Hepatocyte (in vitro differentiated cells): ENCODE measurements around the gene PTPN20. TPM values are rescaled to one million over a fixed set of nuclear protein-coding genes. Genes with fewer than 3 reads are reported as not detected.
"Not testable (repeated sequence)": the region's sequence is repeated elsewhere in the genome, so short reads cannot be mapped to it uniquely, and the experiment has no call there.

ENCODE experiments used
- DNase-seq: peaks from one replicate; pipeline ENCODE4 v3.0.0-alpha.2; 2016; ENCODE audit warnings: low spot score
- H2AFZ ChIP-seq: fragments of 200-600 bp; sonication (generic); 2 replicates; pipeline ENCODE4 v1.6.0; 2016; ENCODE audit warnings: antibody characterized with exemption, mild to moderate bottlenecking
- H3K27ac ChIP-seq: fragments of 200-600 bp; sonication (generic); 2 replicates; pipeline ENCODE4 v1.5.1; 2016; ENCODE audit warnings: mild to moderate bottlenecking
- H3K27me3 ChIP-seq: fragments of 200-600 bp; sonication (generic); 2 replicates; pipeline ENCODE4 v1.6.1; 2016
- H3K36me3 ChIP-seq: fragments of 200-600 bp; sonication (generic); replicated peaks from 2 replicates; pipeline ENCODE4 v1.5.1; 2016; ENCODE audit warnings: low read depth; ENCODE audit not compliant: insufficient read depth
- H3K4me1 ChIP-seq: fragments of 200-600 bp; sonication (generic); 2 replicates; pipeline ENCODE4 v1.5.1; 2016; ENCODE audit warnings: mild to moderate bottlenecking, moderate library complexity; ENCODE audit not compliant: insufficient read depth
- H3K4me2 ChIP-seq: fragments of 200-600 bp; sonication (generic); 2 replicates; pipeline ENCODE4 v1.6.0; 2016
- H3K4me3 ChIP-seq: fragments of 200-600 bp; sonication (generic); 2 replicates; pipeline ENCODE4 v1.5.1; 2016; ENCODE audit warnings: mild to moderate bottlenecking
- H3K79me2 ChIP-seq: fragments of 200-600 bp; sonication (generic); 2 replicates; pipeline ENCODE4 v1.6.0; 2017; ENCODE audit warnings: mild to moderate bottlenecking
- H3K9me2 ChIP-seq: fragments of 200-600 bp; sonication (generic); replicated peaks from 2 replicates; pipeline ENCODE4 v1.6.0; 2017; ENCODE audit warnings: mild to moderate bottlenecking; ENCODE audit not compliant: insufficient read depth
- H3K9me3 ChIP-seq: fragments of 200-600 bp; sonication (generic); 2 replicates; pipeline ENCODE4 v1.5.1; 2016; ENCODE audit warnings: low read depth, mild to moderate bottlenecking
- H4K20me1 ChIP-seq: fragments of 200-600 bp; sonication (generic); 2 replicates; pipeline ENCODE4 v1.6.0; 2016; ENCODE audit warnings: mild to moderate bottlenecking; ENCODE audit not compliant: insufficient read depth, poor library complexity, severe bottlenecking
- WGBS: methylation state at CpG from one replicate; pipeline ENCODE4 v1.1.6; 2016; ENCODE audit warnings: low lambda C conversion rate; ENCODE audit errors: missing lambda C conversion rate; 5-methylcytosine and 5-hydroxymethylcytosine counted together
- polyA plus RNA-seq: library from polyadenylated mRNA; unstranded; fragments of >200 nt; fragmentation: Nextera tagmentation; extraction: Ambion mirVana; gene quantifications from 2 replicates; pipeline ENCODE4 v1.2.1, GENCODE V29; 2016
- total RNA-seq: library from RNA; depleted of rRNA; stranded (reverse); fragments of >200 nt; gene quantifications from 2 replicates; pipeline ENCODE4 v1.2.3, GENCODE V29; 2014

The PTPN20 gene, protein sequence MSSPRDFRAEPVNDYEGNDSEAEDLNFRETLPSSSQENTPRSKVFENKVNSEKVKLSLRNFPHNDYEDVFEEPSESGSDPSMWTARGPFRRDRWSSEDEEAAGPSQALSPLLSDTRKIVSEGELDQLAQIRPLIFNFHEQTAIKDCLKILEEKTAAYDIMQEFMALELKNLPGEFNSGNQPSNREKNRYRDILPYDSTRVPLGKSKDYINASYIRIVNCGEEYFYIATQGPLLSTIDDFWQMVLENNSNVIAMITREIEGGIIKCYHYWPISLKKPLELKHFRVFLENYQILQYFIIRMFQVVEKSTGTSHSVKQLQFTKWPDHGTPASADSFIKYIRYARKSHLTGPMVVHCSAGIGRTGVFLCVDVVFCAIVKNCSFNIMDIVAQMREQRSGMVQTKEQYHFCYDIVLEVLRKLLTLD
- total RNA-seq, result 0.32 and 0.60 TPM in 2 replicates
- polyA plus RNA-seq, result not detected in 2 replicates

DNA sequence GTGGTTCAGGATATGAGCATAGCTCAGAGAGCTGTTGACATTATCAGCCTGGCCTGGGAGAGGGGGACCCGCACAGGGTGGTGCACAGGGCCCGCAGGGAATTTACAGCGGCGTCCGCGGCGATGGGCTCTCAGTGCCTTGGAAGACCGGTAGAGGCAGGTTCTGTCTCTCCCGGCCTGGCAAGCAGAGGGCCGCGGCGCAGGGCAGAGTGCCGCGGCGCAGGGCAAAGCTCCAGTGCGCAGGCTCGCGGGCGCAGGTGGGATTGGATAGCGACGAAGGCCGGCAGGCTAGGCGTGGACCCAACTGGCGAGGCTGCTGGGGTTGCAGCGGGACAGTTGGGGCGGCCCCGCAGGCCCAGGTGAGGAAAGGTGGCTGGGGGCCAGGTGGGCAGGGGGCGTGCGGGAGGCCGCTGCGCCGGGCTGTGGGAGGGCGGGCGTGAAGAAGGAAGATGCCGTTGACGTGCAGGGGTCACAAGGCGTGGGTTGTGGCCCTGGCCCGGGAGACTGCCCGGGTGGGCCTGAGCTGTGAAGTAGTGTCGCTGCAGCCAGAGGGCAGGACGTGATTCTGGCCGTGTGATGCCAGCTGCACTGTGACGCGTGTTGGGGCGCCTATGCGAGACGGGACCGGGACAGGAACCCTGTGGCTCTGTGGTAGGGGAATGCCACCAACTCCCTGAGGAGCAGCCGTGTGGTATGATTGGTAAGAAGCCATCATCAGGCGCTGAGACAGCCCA, at the start of gene PTPN20:
Gene PTPN20, plus strand, starts transcription at position 285 of the 733 bp plus-strand sequence. CDS start 21,072 bp downstream, outside the sequence.
- H3K4me1 ChIP-seq, H4K20me1 ChIP-seq, H3K4me2 ChIP-seq, H2AFZ ChIP-seq, H3K79me2 ChIP-seq, H3K27ac ChIP-seq, H3K4me3 ChIP-seq, H3K27me3 ChIP-seq, H3K9me2 ChIP-seq, H3K9me3 ChIP-seq, H3K36me3 ChIP-seq, DNase-seq: not testable (repeated sequence)
- WGBS, result 88% methylated on average over 22 of the region's 50 CpGs

DNA sequence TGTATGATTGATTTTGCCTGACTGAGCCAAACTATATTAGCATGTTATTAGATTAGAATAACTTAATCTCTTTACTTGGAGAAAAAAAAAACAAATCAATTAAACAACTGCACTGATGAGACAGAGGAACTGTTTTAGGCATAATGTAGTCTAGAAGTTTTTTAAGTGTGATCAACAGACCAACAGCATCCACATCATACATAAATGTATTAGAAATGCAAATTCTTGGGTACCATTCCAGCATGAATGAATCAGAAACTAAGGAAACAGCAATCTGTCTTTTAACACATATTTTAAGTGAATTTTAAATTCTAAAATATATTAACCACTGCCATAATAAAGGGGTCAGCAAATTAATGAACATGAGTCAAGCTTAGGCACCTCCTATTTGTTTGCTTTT, 41.5 kb upstream of the PTPN20 start:
- DNase-seq, result not testable (repeated sequence)

DNA sequence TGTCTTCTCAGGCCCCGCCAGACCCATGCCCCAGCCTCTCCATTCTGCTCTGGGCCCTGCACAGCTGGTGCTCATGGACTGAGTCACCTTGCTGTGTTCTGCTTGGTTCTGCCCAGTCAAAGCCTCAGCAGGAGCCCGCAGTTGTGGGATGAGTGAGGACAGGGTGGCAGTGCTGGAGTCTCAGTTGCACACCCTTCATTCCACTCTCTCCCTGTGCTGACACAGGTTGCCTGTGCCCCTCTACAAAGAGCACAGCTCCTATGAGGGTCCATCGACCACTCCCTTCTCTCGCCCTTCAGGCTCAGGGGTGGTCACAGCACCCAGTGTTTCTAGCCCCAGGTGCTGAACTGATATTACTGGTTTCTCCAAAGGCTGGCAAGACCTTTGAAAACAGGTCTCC, 39.6 kb upstream of the PTPN20 start:
- not testable (repeated sequence) for H3K4me1 ChIP-seq, H3K4me2 ChIP-seq

More for the DNA sequence above, 41.5 kb upstream of the PTPN20 start:
- H4K20me1 ChIP-seq, H3K4me2 ChIP-seq, H3K9me2 ChIP-seq, H3K79me2 ChIP-seq, H3K4me3 ChIP-seq, H2AFZ ChIP-seq, H3K36me3 ChIP-seq, H3K27me3 ChIP-seq, H3K27ac ChIP-seq, H3K9me3 ChIP-seq, H3K4me1 ChIP-seq: not testable (repeated sequence)

DNA sequence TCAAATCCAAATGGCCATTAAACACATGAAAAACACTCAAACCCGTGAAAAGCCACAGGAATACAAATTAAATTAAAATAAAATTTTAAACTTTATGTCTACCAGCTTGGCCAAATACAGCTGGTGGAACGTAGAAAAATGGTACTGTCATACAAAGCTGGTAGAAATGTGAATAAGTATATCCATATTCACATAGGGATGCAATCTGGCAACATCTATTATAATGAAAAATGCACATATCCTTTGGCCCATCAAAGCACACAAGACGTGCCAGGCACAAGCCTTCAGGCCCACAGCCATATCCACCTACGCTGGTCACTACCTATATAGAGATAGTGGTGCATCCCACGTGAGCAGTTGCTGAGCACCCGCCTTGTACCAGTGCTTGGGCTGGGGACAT, 35.9 kb upstream of the PTPN20 start:
- 85% methylated on average over 5 of the region's 6 CpGs for WGBS
- H4K20me1 ChIP-seq, H3K9me3 ChIP-seq, H3K36me3 ChIP-seq, H3K4me1 ChIP-seq, H2AFZ ChIP-seq, H3K79me2 ChIP-seq, DNase-seq, H3K9me2 ChIP-seq, H3K4me2 ChIP-seq, H3K27me3 ChIP-seq, H3K27ac ChIP-seq, H3K4me3 ChIP-seq: not testable (repeated sequence)

More for the DNA sequence above, 39.6 kb upstream of the PTPN20 start:
- H3K79me2 ChIP-seq, H4K20me1 ChIP-seq, H3K27ac ChIP-seq, H3K27me3 ChIP-seq, H3K4me3 ChIP-seq, DNase-seq, H3K9me2 ChIP-seq, H2AFZ ChIP-seq, H3K36me3 ChIP-seq, H3K9me3 ChIP-seq: not testable (repeated sequence)
- 91% methylated on average over 4 of the region's 4 CpGs for WGBS

DNA sequence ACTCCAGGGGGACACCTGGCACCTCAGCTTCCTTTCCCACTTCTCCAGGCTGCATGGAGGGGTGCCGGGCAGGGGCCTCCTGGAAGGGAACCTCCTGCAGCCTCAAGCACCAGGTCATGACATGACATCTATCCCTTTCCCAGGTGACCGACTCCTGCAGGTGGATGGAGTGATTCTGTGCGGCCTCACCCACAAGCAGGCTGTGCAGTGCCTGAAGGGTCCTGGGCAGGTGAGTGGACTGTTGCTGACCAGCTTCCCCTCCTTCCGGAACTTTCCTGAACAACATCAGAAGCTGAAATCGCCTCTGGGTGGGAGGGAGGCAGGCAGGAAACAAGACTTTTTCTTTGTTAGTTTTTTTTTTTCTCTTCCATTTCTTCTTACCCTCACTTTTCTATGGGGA, 34.5 kb upstream of the PTPN20 start:
- DNase-seq, H3K79me2 ChIP-seq, H3K4me1 ChIP-seq, H3K4me2 ChIP-seq, H3K9me3 ChIP-seq, H3K27me3 ChIP-seq, H2AFZ ChIP-seq, H4K20me1 ChIP-seq, H3K27ac ChIP-seq, H3K9me2 ChIP-seq, H3K4me3 ChIP-seq, H3K36me3 ChIP-seq: not testable (repeated sequence)
- WGBS, result 96% methylated on average over 4 of the region's 5 CpGs

DNA sequence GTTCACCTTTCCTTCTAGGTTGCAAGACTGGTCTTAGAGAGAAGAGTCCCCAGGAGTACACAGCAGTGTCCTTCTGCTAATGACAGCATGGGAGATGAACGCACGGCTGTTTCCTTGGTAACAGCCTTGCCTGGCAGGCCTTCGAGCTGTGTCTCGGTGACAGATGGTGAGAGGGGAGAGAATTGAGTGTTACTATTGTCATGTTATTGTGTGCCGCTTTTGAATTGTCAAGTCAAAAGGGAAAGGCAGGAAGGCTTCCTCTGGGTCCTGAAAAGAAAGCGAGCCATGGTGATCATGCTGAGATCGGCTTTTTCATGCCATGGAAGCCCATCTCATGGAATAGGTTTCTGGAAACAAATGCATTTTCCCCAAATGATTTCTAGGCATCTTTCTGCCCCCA, 32.5 kb upstream of the PTPN20 start:
- H3K9me2 ChIP-seq, H3K4me1 ChIP-seq, H3K36me3 ChIP-seq, H3K4me3 ChIP-seq, H3K27me3 ChIP-seq, H4K20me1 ChIP-seq, H3K27ac ChIP-seq, H3K79me2 ChIP-seq, H2AFZ ChIP-seq, H3K4me2 ChIP-seq, DNase-seq, H3K9me3 ChIP-seq: not testable (repeated sequence)
- 71% methylated on average over 7 of the region's 7 CpGs for WGBS
